Endothelial cell of umbilical vein (primary cell): ENCODE data around the gene KAT6B. TPM values are rescaled to one million over a fixed set of nuclear protein-coding genes. Genes with fewer than 3 reads are reported as not detected.

Experiments used
- BruUV-seq: library from RNA; stranded (reverse); fragments of 400-500 nt; replicated peaks from 2 replicates; lab custom pipeline; 2021; lab: Mats Ljungman, UMichigan
- CTCF ChIA-PET: fragments of 300-600, 350-600 bp; sonication (Branson Sonifier 250); formaldehyde crosslinking; loops from one replicate; lab custom pipeline; 2021; ENCODE audit warnings: antibody characterized with exemption, inconsistent platforms; lab: Charles Lee
- POLR2A ChIA-PET: fragments of 300-600, 350-600 bp; sonication (Branson Sonifier 250); formaldehyde crosslinking; loops from one replicate; lab custom pipeline; 2021; ENCODE audit warnings: antibody characterized with exemption, inconsistent platforms; lab: Charles Lee
- DNase-seq: peaks from one replicate; pipeline ENCODE4 v3.0.0-alpha.2; 2011; ENCODE audit warnings: low read depth, low spot score
- FAIRE-seq: peaks from 2 replicates; lab custom pipeline; 2011; peaks lifted over from hg19 to GRCh38; lab: Jason Lieb, UNC
- H2AFZ ChIP-seq: 2 replicates; pipeline ENCODE4 v1.6.0; 2012; ENCODE audit warnings: low read depth, low read length, control low read depth, inconsistent platforms
- H3K27ac ChIP-seq: 2 replicates; pipeline ENCODE4 v1.5.1; 2011; ENCODE audit warnings: low read depth, mild to moderate bottlenecking, control low read depth, low read length, moderate library complexity; ENCODE audit not compliant: insufficient read depth
- H3K27me3 ChIP-seq, 2 experiments: 2 replicates each; pipeline versions ENCODE4 v1.6.0 to v1.6.1; 2011; ENCODE audit warnings: low read length in 2 of 2, mixed read lengths in 1 of 2; ENCODE audit not compliant: control insufficient read depth in 2 of 2, insufficient read depth in 2 of 2
- H3K36me3 ChIP-seq, 2 experiments: 2 replicates in 1 of 2; 3 replicates in 1 of 2; pipeline ENCODE4 v1.5.1; 2011; ENCODE audit warnings: low read length in 2 of 2, mild to moderate bottlenecking in 1 of 2, moderate library complexity in 1 of 2; ENCODE audit not compliant: control insufficient read depth in 2 of 2, insufficient read depth in 2 of 2; ENCODE audit errors: extremely low read depth in 1 of 2
- H3K4me1 ChIP-seq: 3 replicates; pipeline ENCODE4 v1.5.1; 2011; ENCODE audit warnings: mild to moderate bottlenecking, low read length; ENCODE audit not compliant: control insufficient read depth, insufficient read depth; ENCODE audit errors: extremely low read depth
- H3K4me2 ChIP-seq: 2 replicates; pipeline ENCODE4 v1.6.1; 2011; ENCODE audit warnings: low read length, control low read depth, mixed read lengths; ENCODE audit not compliant: insufficient read depth
- H3K4me3 ChIP-seq, 3 experiments: fragments of 200-600 bp in 1 of 3; sonication (generic), shearing (Covaris generic) in 1 of 3; replicated peaks in 1 of 3; 2 replicates each; pipeline ENCODE4 v1.5.1; 2011 to 2016; ENCODE audit warnings: control low read depth in 3 of 3, low read length in 3 of 3, mild to moderate bottlenecking in 2 of 3, inconsistent platforms in 1 of 3, low read depth in 1 of 3, moderate library complexity in 1 of 3; ENCODE audit not compliant: insufficient read depth in 1 of 3
- H3K79me2 ChIP-seq: 2 replicates; pipeline ENCODE4 v1.6.0; 2012; ENCODE audit warnings: low read length, inconsistent platforms; ENCODE audit not compliant: control insufficient read depth, insufficient read depth
- H3K9ac ChIP-seq: replicated peaks from 2 replicates; pipeline ENCODE3; 2011; ENCODE audit warnings: low read length, control low read depth; ENCODE audit not compliant: insufficient read depth; ENCODE audit errors: extremely low read depth
- H3K9me1 ChIP-seq: replicated peaks from 3 replicates; pipeline ENCODE4 v1.6.0; 2011; ENCODE audit warnings: mild to moderate bottlenecking, low read length; ENCODE audit not compliant: control insufficient read depth, insufficient read depth; ENCODE audit errors: extremely low read depth
- H3K9me3 ChIP-seq: replicated peaks from 2 replicates; pipeline ENCODE4 v1.5.1; 2012; ENCODE audit warnings: low read length, inconsistent platforms; ENCODE audit not compliant: control insufficient read depth, insufficient read depth
- H4K20me1 ChIP-seq: replicated peaks from 2 replicates; pipeline ENCODE3; 2011; ENCODE audit warnings: mild to moderate bottlenecking, low read length; ENCODE audit not compliant: control insufficient read depth, insufficient read depth; ENCODE audit errors: extremely low read depth
- CTCF ChIP-seq, 2 donors: IDR thresholded peaks; 1 replicate in 1 of 2; 2 replicates in 1 of 2; pipeline ENCODE4 v1.5.1; 2011; ENCODE audit warnings: low read length in 2 of 2, mild to moderate bottlenecking in 2 of 2, moderate library complexity in 2 of 2, control low read depth in 1 of 2, inconsistent platforms in 1 of 2, low read depth in 1 of 2; ENCODE audit not compliant: insufficient read depth in 1 of 2; ENCODE audit errors: extremely low read depth in 1 of 2
- EZH2 ChIP-seq: IDR thresholded peaks from 2 replicates; pipeline ENCODE4 v1.6.1; 2012; ENCODE audit warnings: borderline replicate concordance, low read depth, mild to moderate bottlenecking, moderate library complexity, low read length, inconsistent platforms; ENCODE audit not compliant: severe bottlenecking
- FOS ChIP-seq: IDR thresholded peaks from 2 replicates; pipeline ENCODE4 v1.6.1; 2011; ENCODE audit warnings: mild to moderate bottlenecking, low read length, moderate library complexity, borderline replicate concordance; ENCODE audit not compliant: insufficient read depth
- GATA2 ChIP-seq: IDR thresholded peaks from 2 replicates; pipeline ENCODE4 v1.7.0; 2011; ENCODE audit warnings: low read depth, mild to moderate bottlenecking, moderate library complexity, mixed read lengths, low read length; ENCODE audit not compliant: insufficient read length, insufficient read depth
- JUN ChIP-seq: IDR thresholded peaks from 2 replicates; pipeline ENCODE4 v1.6.1; 2011; ENCODE audit warnings: borderline replicate concordance, low read depth; ENCODE audit not compliant: insufficient read length, insufficient read depth
- MAX ChIP-seq: IDR thresholded peaks from 2 replicates; pipeline ENCODE4 v1.6.1; 2011; ENCODE audit not compliant: insufficient read depth, insufficient read length
- MYC ChIP-seq: IDR thresholded peaks from one replicate; pipeline ENCODE4 v1.6.1; 2011; ENCODE audit warnings: mild to moderate bottlenecking, low read depth, low read length
- POLR2A ChIP-seq: IDR thresholded peaks from 2 replicates; pipeline ENCODE4 v1.6.1; 2012; ENCODE audit warnings: low read depth, mild to moderate bottlenecking, control low read depth, low read length
- POLR2AphosphoS5 ChIP-seq: IDR thresholded peaks from 2 replicates; pipeline ENCODE4 v1.6.1; 2012; ENCODE audit warnings: low read depth, mild to moderate bottlenecking, control low read depth, low read length, moderate library complexity; ENCODE audit not compliant: insufficient read depth
- dilution Hi-C: fragments of 300-500 bp; cut with MboI; formaldehyde crosslinking; loops from one replicate; pipeline ENCODE4 v1.15.0; 2019; ENCODE audit warnings: low sequenced_read_pairs; ENCODE audit not compliant: extremely low pct_ligation_motif_present
- intact Hi-C: fragments of 100-400 bp; cut with micrococcal nuclease; formaldehyde crosslinking; loops from one replicate; pipeline ENCODE4 v1.10.0; 2022
- polyA plus RNA-seq, 4 experiments: library from polyadenylated mRNA; depleted of rRNA in 3 of 4; stranded (reverse) in 3 of 4; unstranded in 1 of 4; fragments of >200 nt; gene quantifications; 2 replicates each; pipeline versions ENCODE4 v1.2.1 to v1.2.3, GENCODE V29; 2011 to 2012; ENCODE audit warnings: missing spikeins in 1 of 4
- total RNA-seq: library from RNA; stranded (reverse); gene quantifications from 2 replicates; pipeline ENCODE4 v1.2.3, GENCODE V29; 2021

The KAT6B gene
- total and polyA plus RNA-seq, 2 donors (not counting 3 experiments of a cell fraction or from before 2014, with no cell fraction given) = 4.5 to 17.0 TPM

GRCh38 chr10:74909670-74910069 is 83.3 kb downstream of the KAT6B start:
- no peak overlapping the region for H3K27ac ChIP-seq

More at GRCh38 chr10:74909670-74910069, 83.3 kb downstream of the KAT6B start:
- Histone ChIP-seq H3K27me3 (no peaks in the 10 kb centered on the region), H3K4me1 (no peaks in the 10 kb centered on the region), H3K9ac (no peak overlapping the region), H2AFZ (no peak overlapping the region), H3K9me3 (no peaks in the 10 kb centered on the region), H3K36me3 (no peaks in the 10 kb centered on the region), H3K4me2 (no peak overlapping the region), H3K4me3 (no peak overlapping the region), H3K79me2 (no peaks in the 10 kb centered on the region), H3K9me1 (no peaks in the 10 kb centered on the region), H4K20me1 (no peaks in the 10 kb centered on the region)
- CTCF ChIA-PET = no interaction called here
- POLR2A ChIA-PET = no interaction called here
- FAIRE-seq (no peak), DNase-seq (no peak)
- dilution Hi-C loops = no loop called here
- intact Hi-C loops = no loop called here
- no TSS peak for BruUV-seq
- TF ChIP-seq MAX = no peak
- TF ChIP-seq EZH2 = no peak
- no peak for TF ChIP-seq MYC
- TF ChIP-seq POLR2A = no peak
- TF ChIP-seq CTCF (IDR thresholded peaks at IDR 0.05; ENCODE audit: extremely low read depth in 1 of 2, insufficient read depth in 1 of 2, low read depth in 1 of 2, low read length in 2 of 2) = no peak
- no peak for TF ChIP-seq POLR2AphosphoS5
- no peak for TF ChIP-seq GATA2
- TF ChIP-seq JUN = no peak
- TF ChIP-seq FOS = no peak
